ENCODE measurements around the gene HMGCS2.
"Not testable (repeated sequence)": the region's sequence is repeated elsewhere in the genome, so short reads cannot be mapped to it uniquely, and the experiment has no call there.

The HMGCS2 gene

GRCh38 chr1:119787776-119788175 is 19.1 kb upstream of the HMGCS2 start:
- no peak for DNase-seq

- DNase-seq: not testable (repeated sequence)
Measured at GRCh38 chr1:119786473-119787050, 17.9 kb upstream of the HMGCS2 start.

- DNase-seq: not testable (repeated sequence)
Measured at GRCh38 chr1:119786046-119786445, 17.3 kb upstream of the HMGCS2 start.

GRCh38 chr1:119784191-119784781 is 15.6 kb upstream of the HMGCS2 start:
- DNase-seq: no peak

- DNase-seq: no peak
Measured at GRCh38 chr1:119783354-119784185, 14.9 kb upstream of the HMGCS2 start.

- DNase-seq: no peak
Measured at GRCh38 chr1:119782631-119783325, 14.1 kb upstream of the HMGCS2 start.

- DNase-seq: no peak
Measured at GRCh38 chr1:119781434-119782210, 12.9 kb upstream of the HMGCS2 start.

- peak; percentile 15 for DNase-seq
Measured at GRCh38 chr1:119779869-119780356, 11.2 kb upstream of the HMGCS2 start.

GRCh38 chr1:119778886-119779560 is 10.3 kb upstream of the HMGCS2 start:
- DNase-seq: no peak

GRCh38 chr1:119778359-119778758 is 9.7 kb upstream of the HMGCS2 start:
- no peak for DNase-seq

GRCh38 chr1:119774746-119775490 is 6.2 kb upstream of the HMGCS2 start:
- no peak for DNase-seq

- DNase-seq: peak; percentile 35
Measured at GRCh38 chr1:119773711-119774241, 5.1 kb upstream of the HMGCS2 start.

- no peak for DNase-seq
Measured at GRCh38 chr1:119772298-119772697, 3.6 kb upstream of the HMGCS2 start.

GRCh38 chr1:119771770-119772169 is 3.1 kb upstream of the HMGCS2 start:
- DNase-seq: no peak

- DNase-seq: peak; percentile 16
Measured at GRCh38 chr1:119771016-119771415, 2.3 kb upstream of the HMGCS2 start.

GRCh38 chr1:119767486-119767885 is 1.2 kb downstream of the HMGCS2 start:
- DNase-seq: peak; percentile 14

- no peak for DNase-seq
Measured at GRCh38 chr1:119766374-119766794, 2.3 kb downstream of the HMGCS2 start.

- DNase-seq: no peak
Measured at GRCh38 chr1:119764220-119764619, 4.5 kb downstream of the HMGCS2 start.

- DNase-seq: no peak
Measured at GRCh38 chr1:119762953-119763352, 5.8 kb downstream of the HMGCS2 start.

GRCh38 chr1:119762409-119762808 is 6.3 kb downstream of the HMGCS2 start:
- DNase-seq: no peak

GRCh38 chr1:119758584-119758983 is 10.1 kb downstream of the HMGCS2 start:
- no peak for DNase-seq

All from fibroblast of skin of back (primary cell).